NCI-H345 (cell line): ENCODE results near the gene DCST2.

Experiments
- DNase-seq: peaks from one replicate; lab custom pipeline; 2025; lab: John Stamatoyannopoulos, UW

DCST2 gene

DNA sequence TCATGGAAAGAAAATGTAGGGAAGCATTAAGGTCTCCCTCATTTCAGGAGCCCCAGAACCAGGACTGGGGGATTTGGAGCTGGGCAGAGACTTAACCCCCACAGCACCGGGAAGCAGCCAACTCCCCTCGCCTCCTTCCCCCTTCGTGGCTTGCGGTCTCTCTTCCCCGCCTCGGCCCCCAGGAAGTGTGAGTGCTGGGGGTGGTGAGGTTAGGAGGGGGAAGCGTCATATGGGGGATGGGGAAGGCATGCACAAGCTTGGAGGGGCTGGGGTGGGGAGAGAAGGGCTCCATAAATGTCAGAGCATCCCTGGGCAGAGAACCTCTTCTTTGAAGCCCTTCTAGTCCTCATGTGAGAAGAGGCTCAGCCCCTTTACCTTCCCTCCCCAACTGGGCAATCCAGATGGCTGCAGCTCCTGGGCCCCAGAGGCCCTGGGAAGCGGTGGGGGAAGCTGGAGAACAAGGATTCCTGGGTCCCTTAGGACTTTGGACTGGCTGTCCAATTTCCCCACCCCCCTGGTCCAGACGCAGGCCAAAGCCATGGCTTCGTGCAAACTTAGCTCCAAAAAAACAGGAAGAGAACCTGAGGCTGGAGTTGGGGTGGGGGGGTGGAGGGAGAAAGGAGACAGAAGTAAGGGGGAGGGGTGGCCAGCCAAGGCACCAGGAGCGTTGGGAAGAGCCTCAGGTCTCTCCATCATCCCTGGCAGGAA, 23.2 kb downstream of the DCST2 start:
- no peak for DNase-seq

DNA sequence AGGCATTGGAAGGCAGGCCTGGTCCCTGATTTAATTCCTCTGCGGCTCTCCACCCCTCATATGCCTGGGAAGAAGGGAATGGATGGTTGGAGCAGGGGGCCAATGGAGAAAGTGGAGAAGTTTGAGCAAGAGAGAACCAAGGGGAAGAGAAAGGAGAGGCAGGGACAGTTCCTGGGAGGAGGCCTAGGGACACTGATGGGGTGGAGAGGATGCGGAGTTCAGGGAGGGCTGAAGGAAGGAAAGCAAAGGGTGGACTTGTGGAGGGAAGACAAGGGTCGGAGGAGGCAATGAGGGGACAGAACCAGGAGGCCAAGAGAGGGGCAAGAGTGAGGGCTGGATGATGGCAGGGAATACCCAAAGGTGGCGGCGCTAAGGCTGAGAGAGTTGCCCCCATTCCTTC, 23.8 kb downstream of the DCST2 start:
- DNase-seq: no peak

DNA sequence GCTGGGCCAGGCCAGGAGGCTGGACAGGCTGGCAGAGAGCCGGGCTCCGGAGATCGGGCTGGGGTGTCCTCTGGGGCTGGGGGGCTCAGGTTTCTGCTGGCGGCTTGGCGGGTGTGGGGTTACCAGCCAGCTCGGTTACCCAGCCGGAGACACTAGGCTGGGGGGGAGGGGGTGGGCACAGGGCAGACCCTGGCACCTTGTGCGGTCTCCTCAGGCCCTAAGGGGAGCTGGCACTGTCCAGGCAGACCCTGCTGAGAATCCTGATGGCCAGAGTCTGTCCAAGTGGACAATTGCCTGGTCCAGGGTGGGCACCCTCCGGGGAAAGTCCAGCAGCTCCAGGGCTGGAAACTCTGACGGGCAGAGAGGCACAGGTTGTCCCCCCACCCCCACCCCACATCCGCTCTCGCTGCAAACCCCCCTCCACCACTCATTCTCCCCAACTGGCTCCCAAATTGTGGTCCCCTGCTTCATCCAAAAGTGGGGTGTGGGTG, 24.3 kb downstream of the DCST2 start:
- DNase-seq: no peak

DNA sequence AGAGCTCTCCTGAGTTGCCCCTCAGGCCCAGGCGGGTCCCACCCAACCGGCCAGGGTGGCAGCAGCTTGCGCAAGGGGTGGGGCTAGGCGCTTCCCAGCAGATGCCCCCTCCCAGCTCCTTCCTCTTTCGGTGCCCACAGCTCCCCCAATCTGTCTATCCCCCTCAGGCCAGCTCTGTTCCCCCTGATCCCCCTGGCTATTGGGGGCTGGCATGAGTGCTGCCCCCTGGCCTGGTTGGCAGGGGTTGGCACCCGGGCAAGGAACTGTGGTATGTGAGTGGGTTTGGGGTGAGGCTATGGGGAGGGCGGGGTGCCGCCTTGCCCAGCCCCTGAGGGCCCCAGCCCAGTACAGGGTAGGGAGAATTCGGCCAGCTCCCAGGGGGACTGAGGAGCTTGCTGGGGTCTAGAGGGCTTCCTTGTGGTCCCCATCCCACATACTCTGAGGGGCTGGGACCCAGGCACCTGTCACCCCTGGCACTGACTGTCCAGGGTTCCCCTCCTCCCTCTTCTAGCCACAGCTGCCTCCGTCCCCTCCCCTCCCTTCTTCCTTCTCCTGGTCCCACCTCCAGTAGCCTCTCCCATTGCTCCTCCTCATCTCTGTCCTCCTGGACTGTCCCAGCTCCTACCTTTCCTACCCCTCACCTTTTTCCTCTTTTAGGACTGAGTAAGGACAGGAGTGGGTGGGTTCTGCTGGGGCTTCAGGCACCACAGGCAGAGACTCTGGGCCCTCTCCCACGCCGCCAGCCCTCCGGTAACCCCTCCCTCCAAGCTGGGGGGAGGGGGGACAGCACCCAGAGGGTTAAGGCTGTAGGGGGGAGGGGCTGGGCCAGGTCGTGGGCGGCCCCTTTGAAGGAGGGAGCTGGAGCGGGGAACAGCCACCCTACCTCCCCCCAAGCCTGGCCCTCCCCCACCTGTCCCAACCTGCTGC, 25.3 kb downstream of the DCST2 start:
- no peak for DNase-seq

DNA sequence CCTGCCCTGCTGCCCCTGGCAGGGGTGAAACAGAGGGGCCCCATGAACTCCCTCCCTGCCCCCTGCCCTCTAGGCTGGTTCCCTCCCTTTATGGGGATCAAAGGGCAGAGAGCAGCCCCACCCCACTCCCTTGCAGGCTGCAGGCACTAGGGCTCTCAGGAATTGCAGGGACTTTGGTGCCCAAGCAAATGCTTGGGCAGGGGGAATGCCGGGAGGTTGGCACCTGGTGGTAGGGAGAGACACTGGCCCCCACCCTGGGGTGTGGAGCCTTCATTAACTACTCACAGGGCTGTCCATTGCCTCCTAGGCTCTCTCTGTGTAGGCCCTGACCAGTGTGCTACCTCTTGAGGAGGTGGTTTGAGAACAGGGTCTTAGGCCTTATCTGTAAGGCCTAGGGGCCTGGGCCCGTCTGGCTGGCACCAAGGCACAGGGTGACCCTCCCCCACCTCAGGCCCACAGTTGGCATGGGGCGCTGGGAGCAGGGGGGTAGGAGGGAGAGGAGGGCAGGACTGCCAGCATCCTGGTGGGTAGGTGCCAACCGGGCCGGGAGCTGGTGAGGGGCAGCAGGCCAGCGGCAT, 26.2 kb downstream of the DCST2 start:
- no peak for DNase-seq

DNA sequence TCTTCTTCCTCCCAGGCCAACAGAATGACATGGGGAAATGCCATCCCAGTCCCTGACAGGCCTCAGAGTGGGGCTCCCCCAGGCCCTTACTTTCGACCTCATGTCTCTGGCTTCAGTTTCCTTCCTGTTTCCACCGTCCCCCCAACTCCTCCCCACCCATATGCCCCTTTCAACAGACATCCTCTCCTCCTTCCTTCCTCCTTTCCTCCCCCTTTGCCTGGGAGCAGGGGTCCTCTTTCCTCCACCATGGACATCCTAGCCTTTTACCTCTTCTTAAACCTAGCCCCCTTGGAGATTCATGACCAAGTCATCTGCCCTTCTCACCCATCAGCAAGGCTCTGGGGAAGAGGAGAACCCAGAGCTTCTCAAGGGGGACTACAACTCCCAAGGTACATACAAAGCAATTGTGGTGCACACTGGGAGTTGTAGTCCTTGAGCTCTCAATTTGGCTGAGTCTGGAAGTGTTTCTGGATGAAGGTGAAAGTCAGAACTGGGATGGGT, 26.9 kb downstream of the DCST2 start:
- peak; percentile 33 for DNase-seq

DNA sequence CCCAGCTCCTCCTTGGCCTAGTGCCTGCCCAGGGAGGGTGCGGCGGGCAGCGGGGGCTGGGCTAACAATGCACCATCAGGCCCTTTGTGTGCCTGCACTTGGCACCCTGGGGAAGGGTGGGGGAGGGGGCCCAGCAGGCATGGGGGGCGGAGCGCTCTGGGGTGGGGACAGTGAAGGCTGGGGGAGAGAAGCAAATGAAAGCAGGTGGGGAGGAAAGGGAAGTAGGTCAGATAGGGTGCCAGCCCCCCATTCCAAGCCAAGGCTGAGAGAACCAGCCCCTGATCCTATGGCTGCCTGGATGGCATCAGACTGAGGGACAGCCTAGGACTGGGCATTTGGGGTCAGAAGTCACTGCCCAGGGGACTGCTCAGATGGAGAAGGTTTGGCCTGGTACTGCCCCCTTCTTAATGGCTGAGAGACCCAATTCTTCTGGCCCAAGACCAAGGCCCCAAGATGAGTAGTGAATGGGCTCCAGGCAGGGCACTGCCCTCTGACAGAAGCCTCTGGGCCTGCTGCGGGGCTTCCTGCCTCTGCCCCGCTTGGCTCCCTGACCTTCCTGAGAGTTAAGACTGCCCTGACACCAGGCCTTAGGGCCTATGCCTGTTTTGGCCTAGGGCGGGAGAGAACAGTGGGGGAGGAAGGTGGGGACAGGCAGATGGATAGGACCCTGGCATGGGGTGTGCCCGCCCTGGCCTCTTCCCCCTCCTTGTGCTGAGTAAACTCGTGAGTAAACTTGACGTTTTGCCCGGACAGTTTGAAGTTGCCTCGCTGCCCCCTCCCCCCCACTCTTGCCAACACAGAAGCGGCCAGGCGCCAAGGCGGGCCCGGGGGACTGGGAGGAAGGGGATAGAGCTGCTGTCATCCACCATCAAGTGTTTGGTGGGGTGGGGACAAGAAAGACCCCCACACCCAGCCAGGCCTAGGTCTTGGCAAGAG, 28.2 kb downstream of the DCST2 start:
- DNase-seq: peak; percentile 43

DNA sequence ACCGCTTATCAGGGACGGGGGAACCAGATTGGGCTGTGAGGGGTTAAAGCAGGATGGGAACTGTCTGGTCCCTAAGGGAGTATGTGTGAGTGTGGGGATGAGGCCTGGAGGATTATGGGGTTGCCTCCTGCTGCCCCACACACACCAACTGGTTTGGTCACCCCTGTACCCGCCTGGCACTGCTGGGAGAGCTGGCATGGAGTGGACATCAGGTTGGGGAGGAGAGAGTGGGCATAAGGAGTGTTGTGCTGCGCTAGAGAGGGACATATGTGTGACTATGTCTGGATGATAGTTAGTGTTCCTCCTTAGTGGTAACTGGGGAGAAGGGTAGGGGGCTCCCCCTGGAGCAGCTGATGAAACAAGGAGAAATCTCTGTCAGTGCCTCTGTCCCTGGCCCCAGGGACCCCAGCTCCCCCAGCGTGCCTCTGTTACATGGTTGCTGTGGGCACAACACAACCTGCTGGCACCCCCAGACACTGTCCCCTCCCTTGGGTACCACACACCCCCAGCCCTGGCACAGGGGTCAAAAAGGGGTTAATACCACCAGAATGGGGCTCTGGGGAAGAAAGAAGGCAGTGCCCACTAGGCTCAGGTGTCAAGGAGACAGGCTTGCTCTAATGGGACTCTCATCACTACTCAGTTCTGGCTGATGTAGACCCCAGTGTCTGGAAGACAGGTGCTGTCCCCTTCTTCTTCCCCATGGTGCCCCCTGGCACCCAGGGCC, 29.1 kb downstream of the DCST2 start:
- no peak for DNase-seq

DNA sequence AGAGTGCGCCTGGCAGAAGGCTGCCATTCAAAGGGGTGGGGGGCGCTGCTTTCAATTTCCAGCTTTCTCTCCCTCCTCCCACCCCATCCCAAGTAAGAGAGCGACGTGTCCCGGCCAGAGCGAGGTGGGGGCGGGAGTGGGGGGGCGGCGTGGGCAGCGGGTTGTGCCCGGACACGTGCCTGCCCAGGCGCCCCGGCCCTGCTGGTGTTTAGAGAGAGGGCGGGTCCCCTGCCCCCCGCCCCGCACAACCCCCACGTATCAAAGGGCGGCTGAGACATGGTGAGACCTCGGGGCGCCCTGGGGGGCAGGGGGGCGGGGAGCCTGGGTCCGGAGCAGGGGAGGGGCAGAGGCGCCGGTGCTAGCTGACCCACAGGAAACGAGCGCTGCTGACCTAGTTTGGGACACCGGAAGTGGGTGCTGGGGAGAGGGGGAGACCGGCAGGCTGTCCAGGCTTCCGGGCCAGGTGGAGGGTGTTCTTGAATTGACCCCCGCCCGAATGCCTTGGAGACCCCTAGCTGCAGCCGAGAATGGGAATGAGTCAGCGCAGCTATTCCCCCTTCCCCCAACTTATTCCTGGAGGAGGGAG, 29.7 kb downstream of the DCST2 start:
- DNase-seq: peak; percentile 49

DNA sequence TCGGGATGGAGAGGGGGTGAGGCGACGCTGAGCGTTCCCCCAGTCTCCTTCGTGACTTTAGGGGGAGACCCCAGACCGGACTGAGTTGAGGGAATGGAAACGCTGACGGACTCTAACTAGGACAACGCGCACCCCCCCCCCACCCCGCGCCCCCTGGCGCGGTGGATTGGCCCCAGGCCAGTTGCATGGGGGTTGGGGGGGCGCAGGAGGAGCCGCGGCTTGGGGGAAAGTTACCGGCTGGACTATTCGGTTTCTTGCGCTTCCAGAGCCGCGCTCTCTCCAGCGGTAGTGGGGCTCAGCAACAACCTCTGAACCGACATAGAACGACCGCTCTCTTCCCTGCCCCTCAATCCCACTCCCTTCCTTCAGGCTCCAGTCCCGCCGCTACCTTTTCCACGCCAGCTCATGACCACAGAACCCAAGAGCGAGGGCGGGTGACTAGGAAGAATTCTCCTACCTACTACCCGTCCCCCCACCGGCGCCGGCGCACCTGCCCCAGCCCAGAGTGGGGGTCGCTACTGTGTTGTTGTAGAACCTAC, 30.3 kb downstream of the DCST2 start:
- peak; percentile 72 for DNase-seq

DNA sequence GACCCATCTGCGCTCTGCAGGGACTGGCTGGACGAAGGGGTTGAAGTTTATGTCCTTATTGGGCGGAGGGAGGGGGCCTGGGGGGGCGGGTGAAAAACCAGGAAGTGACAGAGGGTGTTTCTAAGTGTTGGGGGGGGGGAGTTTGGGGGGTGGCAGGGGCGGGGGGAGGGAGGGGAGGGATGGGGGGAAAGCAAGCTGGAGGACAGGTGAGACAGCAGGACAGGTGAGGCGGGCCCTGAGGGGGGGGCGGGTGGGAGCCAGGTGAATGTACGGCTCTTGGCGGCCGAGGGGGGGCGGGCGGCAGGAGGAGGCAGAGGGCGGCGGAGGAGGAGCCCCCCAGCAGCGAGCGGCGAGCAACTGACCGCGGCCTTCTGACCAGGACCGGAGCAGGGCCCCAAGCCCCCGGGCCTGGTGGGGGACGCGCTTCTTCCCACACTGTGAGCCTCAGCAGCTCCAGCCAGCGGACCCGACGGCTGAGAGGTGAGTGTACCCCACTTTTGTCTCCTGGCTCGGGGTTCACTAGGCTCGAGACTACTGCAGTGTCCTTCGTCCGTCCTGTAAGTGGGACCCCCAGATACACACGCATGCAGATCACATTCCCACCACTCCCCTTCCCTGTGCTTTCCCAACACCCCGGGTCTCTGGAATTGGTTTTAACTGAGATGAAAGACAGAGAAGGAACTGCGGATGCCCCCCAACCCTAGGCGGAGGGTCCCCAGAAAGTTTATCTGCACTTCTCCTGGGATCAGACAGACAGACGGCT, 30.9 kb downstream of the DCST2 start, which contains the start of gene ZBTB7B:
ZBTB7B (plus strand) TSS at position 339 of the 763 bp plus-strand sequence. CDS start 11,859 bp downstream, outside the sequence.
- DNase-seq: no peak

DNA sequence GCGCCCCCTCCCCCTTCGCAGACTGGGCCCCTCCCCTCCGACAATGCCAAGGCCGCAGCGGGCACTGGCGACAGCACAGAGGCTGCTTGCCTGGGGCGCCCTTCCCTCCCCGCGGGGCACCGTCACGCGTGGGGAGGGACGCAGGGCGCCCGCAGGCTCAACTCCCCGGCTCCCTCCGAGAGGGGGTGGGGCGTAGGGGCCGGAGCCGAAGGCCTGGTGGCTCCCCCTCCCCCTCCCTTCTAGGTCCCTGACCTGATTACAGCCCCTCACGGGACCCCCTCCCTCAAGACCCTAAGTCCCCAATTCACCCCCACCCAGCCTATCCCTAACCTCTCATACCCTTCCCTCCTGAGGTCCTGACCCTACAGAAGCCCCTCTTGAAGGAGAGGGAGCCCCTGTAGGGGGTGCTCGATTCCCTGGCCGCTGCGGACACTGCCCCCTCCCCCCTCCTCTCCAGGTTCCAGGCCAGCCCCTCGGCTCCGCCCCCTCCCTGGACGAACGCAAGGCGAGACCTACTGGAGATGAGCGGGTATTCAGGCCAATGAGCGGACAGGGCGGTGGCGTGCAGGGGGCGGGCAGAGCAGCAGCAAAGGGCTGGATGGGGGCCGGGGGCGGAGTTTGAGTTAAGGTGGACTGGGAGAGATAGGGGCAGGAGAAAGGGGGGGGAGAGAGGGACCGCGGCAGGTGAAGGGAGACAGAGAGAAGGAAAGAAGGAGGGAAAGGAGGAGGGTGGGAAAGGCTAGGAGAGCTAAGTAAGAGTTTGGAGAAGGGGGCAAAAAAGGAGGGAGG, 31.7 kb downstream of the DCST2 start:
- peak; percentile 100 for DNase-seq

DNA sequence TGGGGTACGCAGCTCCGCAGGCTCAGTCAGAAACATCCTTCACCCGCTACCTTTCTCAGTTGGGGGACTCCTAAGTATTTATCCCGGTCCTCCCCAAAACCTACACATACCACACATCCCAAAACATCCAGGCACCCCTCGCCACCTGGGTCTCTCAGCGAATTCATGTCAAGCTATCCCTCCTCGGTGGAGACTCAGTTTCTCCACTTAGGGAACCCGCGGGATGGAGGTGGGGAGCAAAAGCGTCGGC, 32.2 kb downstream of the DCST2 start:
- DNase-seq: no peak

DNA sequence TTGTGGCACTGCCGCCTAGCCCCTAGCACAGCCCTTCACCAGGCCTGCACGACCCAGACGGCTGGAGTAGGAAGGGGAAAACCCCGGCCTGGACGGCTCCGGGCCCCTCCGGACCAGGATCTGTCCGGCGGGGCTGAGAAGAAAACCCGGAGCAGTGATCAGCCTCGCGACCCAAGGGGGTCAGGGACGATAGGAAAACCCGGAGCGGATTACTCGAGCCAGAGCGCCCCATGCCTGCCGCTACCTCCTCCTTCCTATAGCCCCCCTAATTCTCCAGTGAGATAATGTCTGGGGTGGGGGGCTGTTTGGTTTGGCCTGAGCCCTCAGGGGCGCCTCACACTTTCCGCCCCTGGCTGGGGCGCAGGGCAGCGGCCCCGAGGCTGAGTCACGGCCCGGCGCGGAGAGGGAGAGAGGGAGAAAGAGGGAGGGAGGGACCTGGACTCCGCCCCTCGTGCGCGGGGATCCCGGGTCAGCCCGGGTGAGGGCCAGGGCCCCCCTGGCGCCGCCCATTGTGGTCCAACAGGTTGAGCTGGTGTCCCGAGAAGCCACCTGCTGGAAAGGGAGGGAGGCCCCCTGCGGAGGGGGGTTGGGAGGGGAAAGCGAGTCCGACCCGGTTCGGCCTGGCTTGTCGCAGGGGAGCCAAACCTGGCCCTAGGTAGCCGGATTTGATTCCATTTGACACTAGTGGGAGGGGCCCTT, 32.7 kb downstream of the DCST2 start:
- peak; percentile 96 for DNase-seq

DNA sequence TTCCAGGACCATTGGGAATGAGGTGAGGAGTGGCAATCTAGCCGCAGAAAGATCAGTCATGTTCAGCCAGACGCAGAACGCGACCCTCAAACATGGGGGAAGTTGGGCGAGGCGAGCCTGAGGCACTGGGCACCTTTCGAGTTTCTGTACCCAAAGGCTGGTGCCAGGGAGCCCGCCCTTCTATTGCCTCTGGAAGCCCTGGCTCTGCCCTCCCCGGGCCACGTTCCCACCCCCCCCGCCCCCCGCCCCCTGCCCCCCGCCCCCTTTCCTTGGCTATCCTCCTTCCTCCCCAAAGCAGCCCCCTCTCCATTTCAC, 33.2 kb downstream of the DCST2 start:
- peak; percentile 85 for DNase-seq

DNA sequence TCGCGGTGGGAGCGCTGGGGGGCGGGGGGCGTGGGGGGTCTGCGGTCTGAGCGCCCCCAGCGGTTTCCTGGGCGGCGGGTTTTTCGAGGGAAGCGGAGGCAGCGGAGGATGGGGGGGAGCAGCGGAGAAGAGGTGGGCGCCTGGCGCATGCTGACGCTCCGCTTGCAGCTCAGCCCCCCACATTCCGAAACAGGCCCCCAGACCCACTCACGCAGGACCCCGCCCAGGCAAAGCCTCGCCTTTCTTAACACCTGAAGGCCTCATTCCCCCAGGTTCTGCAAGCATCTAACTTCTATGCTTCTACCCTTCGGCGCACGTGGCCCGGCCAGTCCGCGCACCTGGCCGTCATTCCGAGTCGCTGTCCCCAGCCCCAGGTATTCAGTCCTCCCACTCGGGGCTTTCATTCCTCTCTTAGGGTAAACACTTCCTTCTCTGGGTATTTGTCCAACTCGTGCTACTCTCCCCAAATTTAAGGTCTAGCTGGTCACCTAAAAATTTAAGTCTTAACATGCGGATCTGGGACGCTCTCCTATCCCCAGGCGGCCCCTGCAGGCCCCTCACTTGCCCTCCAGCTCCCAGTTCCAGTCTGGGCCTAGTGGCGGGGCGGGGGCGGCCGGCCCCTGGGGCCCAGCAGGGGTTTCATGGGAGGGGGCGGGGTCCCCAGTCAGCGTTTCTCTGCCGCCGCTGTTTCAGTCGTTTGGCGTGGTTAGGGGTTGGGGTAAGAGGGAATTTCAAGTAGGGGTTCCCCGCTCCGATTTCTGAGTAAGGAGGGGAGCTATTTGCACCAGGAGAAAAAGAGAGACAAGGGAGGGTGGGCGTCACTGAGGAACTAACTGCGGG, 33.8 kb downstream of the DCST2 start:
- peak; percentile 75 for DNase-seq
